Breast epithelium (tissue), 4 donors: Measurements from ENCODE around the gene HMGCL. TPM values are rescaled to one million over a fixed set of nuclear protein-coding genes. Genes with fewer than 3 reads are reported as not detected.
"Not testable (repeated sequence)": the region's sequence is repeated elsewhere in the genome, so short reads cannot be mapped to it uniquely, and the experiment has no call there.

Experiments used
- DNase-seq, 2 donors: peaks; one replicate each; pipeline ENCODE4 v3.0.0-alpha.2; 2019; ENCODE audit warnings: low spot score in 2 of 2
- H3K27ac ChIP-seq, 2 donors: fragments of 200-600 bp; sonication (generic) in 1 of 2; one replicate each; pipeline ENCODE4 v1.5.1; 2016 to 2019; ENCODE audit warnings: mild to moderate bottlenecking in 1 of 2
- H3K27me3 ChIP-seq, 2 donors: fragments of 200-600 bp; sonication (generic) in 1 of 2; one replicate each; pipeline versions ENCODE4 v1.5.1 to v1.6.0; 2017 to 2019; ENCODE audit warnings: control low read depth in 1 of 2, mild to moderate bottlenecking in 1 of 2
- H3K36me3 ChIP-seq: fragments of 200-600 bp; one replicate; pipeline ENCODE4 v1.5.1; 2019
- H3K4me1 ChIP-seq, 2 donors: fragments of 200-600 bp; sonication (generic); one replicate each; pipeline ENCODE4 v1.5.1; 2016 to 2019; ENCODE audit warnings: control low read depth in 1 of 2
- H3K4me3 ChIP-seq, 3 donors: fragments of 200-600 bp; sonication (generic); 1 replicate in 2 of 3; 2 replicates in 1 of 3; pipeline ENCODE4 v1.5.1; 2016 to 2019; ENCODE audit warnings: mild to moderate bottlenecking in 3 of 3, moderate library complexity in 2 of 3
- H3K9me3 ChIP-seq, 2 donors: fragments of 200-600 bp; sonication (generic) in 1 of 2; one replicate each; pipeline ENCODE4 v1.5.1; 2016 to 2019; ENCODE audit warnings: control low read depth in 1 of 2
- POLR2A ChIP-seq: fragments of 450-650 bp; IDR thresholded peaks from one replicate; pipeline ENCODE4 v1.6.1; 2016; ENCODE audit warnings: antibody characterized with exemption, mild to moderate bottlenecking, moderate library complexity
- POLR2AphosphoS5 ChIP-seq, 3 donors: sonication (generic); formaldehyde crosslinking; IDR thresholded peaks; one replicate each; pipeline ENCODE4 v1.6.1; 2017; ENCODE audit warnings: antibody characterized with exemption in 3 of 3
- intact Hi-C: fragments of 100-400 bp; cut with DNase I; formaldehyde crosslinking; loops from one replicate; pipeline ENCODE4 v1.15.1; 2023; ENCODE audit warnings: low total_unique reads
- total RNA-seq, 3 donors: library from RNA; depleted of rRNA; stranded (reverse); fragments of >200 nt; gene quantifications; one replicate each; pipeline ENCODE4 v1.1.0, GENCODE V29; 2016
- TF ChIP-seq, protein P1 (sequence below), 3 donors: fragments of 450-650 bp; IDR thresholded peaks; one replicate each; pipeline ENCODE4 v1.5.1; 2016 to 2017; ENCODE audit warnings: antibody characterized with exemption in 3 of 3, mild to moderate bottlenecking in 3 of 3, moderate library complexity in 3 of 3

HMGCL gene
- total RNA-seq, 3 donors from 2014 or later: 31.7 to 42.4 (median 39.0) TPM

DNA sequence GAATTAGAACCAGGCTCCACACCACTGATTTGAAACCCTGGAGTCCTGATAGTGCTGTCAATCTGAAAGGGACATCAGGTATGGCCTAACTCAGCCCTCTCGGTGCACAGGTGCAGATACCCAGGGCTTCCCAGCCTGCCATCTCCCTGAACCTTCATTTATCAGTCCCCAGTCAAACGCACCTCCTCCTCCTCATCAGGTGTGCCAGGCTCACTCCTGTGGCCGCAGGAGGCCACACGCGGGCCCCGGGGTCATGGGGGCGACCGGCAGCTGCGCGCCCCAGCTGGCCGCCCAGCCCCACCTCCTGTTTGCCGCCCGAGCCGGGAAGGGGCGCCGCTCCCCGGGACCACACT lies 42.3 kb upstream of the HMGCL start:
- Histone ChIP-seq H3K4me3 (peak overlapping the region; percentile 70 to 82 (median 79)), H3K9me3 (no peaks in the 10 kb centered on the region), H3K36me3 (no peaks in the 10 kb centered on the region), H3K4me1 (no peaks in the 10 kb centered on the region), H3K27ac (peak overlapping the region; percentile 62 to 65), H3K27me3 (no peaks in the 10 kb centered on the region)
- TF ChIP-seq POLR2AphosphoS5 (IDR thresholded peaks at IDR 0.05) (no peak), POLR2A (no peak)
- TF ChIP-seq, protein P1, sequence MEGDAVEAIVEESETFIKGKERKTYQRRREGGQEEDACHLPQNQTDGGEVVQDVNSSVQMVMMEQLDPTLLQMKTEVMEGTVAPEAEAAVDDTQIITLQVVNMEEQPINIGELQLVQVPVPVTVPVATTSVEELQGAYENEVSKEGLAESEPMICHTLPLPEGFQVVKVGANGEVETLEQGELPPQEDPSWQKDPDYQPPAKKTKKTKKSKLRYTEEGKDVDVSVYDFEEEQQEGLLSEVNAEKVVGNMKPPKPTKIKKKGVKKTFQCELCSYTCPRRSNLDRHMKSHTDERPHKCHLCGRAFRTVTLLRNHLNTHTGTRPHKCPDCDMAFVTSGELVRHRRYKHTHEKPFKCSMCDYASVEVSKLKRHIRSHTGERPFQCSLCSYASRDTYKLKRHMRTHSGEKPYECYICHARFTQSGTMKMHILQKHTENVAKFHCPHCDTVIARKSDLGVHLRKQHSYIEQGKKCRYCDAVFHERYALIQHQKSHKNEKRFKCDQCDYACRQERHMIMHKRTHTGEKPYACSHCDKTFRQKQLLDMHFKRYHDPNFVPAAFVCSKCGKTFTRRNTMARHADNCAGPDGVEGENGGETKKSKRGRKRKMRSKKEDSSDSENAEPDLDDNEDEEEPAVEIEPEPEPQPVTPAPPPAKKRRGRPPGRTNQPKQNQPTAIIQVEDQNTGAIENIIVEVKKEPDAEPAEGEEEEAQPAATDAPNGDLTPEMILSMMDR (IDR thresholded peaks at IDR 0.05): no peak
- intact Hi-C loops: no loop called here
- DNase-seq: no peak

DNA sequence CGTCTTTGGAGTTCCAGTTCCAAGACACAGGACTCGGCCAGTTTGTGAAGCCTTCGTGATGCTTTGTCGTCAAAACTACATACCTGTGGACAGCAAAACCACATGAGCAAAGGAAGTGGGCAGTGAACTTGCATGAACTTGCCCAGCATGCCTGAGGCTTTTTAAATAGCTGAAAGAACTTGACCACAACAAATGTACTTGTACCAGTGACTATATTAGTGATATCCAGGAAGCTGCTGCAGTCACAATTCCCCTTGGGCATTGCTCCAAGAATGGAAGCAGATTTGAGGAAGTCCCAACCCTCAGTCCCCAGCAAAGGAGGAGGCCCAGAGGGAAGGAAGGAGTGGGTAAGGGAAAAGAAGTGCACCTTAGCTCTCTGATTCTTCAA lies 40.3 kb upstream of the HMGCL start:
- Histone ChIP-seq H3K27me3 (no peaks in the 10 kb centered on the region), H3K9me3 (no peaks in the 10 kb centered on the region), H3K4me1 (no peaks in the 10 kb centered on the region), H3K27ac (peak overlapping the region; percentile 48 to 69), H3K4me3 (peak overlapping the region in 1 of 3 donors; percentile 7), H3K36me3 (no peaks in the 10 kb centered on the region)
- peak; percentile 54 to 90 for DNase-seq
- intact Hi-C loops: no loop called here
- TF ChIP-seq POLR2AphosphoS5 (IDR thresholded peaks at IDR 0.05) (peak in 1 of 3 donors; percentile 48), POLR2A (no peak)

DNA sequence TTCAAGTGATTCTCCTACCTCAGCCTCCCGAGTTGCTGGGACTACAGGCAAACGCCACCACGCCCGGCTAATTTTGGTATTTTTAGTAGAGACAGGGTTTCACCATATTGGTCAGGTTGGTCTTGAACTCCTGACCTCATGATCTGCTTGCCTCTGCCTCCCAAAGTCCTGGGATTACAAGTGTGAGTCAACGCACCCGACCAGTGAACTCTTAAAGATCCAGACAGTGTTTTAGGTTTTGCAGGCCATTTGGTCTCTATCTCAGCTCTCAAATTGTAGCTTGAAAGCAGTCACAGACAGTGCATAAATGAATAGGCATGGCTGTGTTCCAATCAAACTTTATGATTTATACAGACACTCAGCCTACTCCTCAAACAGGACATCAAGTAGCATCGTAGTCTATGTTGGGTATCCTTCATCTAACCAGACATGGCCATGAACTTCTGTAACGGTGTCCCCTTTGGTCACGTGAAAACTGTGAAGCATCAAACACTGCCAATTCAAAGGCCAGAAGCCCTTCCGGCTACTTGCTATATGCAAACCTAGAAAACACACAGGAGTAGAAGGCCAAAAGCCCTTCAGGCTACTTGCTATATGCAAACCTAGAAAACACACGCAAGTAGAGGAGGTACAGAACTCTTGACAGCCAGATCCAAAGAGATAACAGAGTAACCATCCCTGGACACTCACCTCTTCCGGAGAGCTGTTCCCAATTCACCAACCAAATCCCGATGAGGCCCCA lies 39.7 kb upstream of the HMGCL start:
- Histone ChIP-seq H3K27ac (peak overlapping the region; percentile 48 to 69), H3K27me3 (no peaks in the 10 kb centered on the region), H3K4me3 (no peak overlapping the region), H3K4me1 (no peaks in the 10 kb centered on the region), H3K9me3 (no peaks in the 10 kb centered on the region), H3K36me3 (no peaks in the 10 kb centered on the region)
- no peak for DNase-seq
- intact Hi-C loops: no loop called here
- no peak for TF ChIP-seq POLR2A
- TF ChIP-seq, protein P1 (IDR thresholded peaks at IDR 0.05): no peak
- TF ChIP-seq POLR2AphosphoS5 (IDR thresholded peaks at IDR 0.05): no peak

DNA sequence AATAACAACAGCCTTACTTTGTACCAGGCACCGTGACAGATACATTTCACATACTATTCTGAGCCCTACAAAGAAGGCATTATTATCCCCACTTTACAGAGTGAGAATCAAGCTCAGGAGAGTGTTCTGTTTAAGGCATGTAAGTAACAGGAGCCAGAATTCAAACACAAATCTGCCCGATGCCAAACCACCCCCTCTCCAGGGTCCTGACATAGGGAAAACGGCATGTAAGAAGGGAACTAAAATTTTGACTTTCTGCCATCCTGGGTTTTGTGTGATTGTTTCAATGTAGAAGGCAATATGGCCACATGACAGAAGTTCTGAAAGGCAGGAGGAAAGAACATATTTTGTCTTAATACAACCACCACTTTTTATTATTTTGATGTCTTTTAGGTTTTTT lies 37.4 kb upstream of the HMGCL start:
- DNase-seq: no peak
- H3K4me1 ChIP-seq: no peaks in the 10 kb centered on the region
- H3K9me3 ChIP-seq: no peaks in the 10 kb centered on the region
- H3K27me3 ChIP-seq: no peaks in the 10 kb centered on the region
- TF ChIP-seq POLR2AphosphoS5 (IDR thresholded peaks at IDR 0.05) (no peak), POLR2A (no peak)
- TF ChIP-seq, protein P1 (IDR thresholded peaks at IDR 0.05): no peak
- H3K36me3 ChIP-seq: no peaks in the 10 kb centered on the region
- intact Hi-C loops: no loop called here
- no peak overlapping the region for H3K4me3 ChIP-seq
- H3K27ac ChIP-seq: no peak overlapping the region

DNA sequence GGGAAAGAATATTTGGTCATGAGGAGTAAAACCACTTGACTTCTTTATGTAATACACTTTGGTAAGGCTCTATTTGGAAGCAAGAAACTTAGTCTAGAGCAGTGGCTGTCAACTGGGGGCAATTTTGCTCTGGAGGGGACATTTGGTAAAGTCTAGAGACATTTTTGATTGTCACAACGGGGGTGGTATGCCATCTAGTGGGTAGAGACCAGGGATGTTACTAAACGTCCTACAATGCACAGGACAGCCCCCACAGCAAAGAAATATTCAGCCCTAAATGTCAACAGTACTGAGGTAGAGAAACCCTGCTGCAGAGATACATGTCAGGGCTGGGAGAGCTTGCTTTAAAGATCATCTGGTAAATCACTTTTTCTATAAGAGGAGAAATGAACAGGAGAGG lies 29.3 kb upstream of the HMGCL start:
- no peaks in the 10 kb centered on the region for H3K36me3 ChIP-seq
- intact Hi-C loops: no loop called here
- H3K27me3 ChIP-seq: no peaks in the 10 kb centered on the region
- no peaks in the 10 kb centered on the region for H3K9me3 ChIP-seq
- TF ChIP-seq, protein P1 (IDR thresholded peaks at IDR 0.05): no peak
- TF ChIP-seq POLR2AphosphoS5 (IDR thresholded peaks at IDR 0.05) (no peak), POLR2A (no peak)
- H3K4me1 ChIP-seq: no peaks in the 10 kb centered on the region
- DNase-seq: no peak
- no peak overlapping the region for H3K27ac ChIP-seq
- H3K4me3 ChIP-seq: no peak overlapping the region

DNA sequence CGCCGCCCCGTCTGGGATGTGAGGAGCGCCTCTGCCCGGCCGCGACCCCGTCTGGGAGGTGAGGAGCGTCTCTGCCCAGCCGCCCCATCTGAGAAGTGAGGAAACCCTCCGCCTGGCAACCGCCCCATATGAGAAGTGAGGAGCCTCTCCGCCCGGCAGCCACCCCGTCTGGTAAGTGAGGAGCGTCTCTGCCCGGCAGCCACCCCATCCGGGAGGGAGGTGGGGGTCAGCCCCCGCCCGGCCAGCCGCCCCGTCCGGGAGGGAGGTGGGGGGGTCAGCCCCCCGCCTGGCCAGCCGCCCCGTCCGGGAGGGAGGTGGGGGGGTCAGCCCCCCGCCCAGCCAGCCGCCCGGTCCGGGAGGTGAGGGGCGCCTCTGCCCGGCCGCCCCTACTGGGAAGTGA lies 27.9 kb upstream of the HMGCL start:
- H3K4me3 ChIP-seq, DNase-seq, H3K36me3 ChIP-seq, H3K27me3 ChIP-seq, H3K9me3 ChIP-seq, H3K4me1 ChIP-seq, H3K27ac ChIP-seq, intact Hi-C loops: not testable (repeated sequence)

DNA sequence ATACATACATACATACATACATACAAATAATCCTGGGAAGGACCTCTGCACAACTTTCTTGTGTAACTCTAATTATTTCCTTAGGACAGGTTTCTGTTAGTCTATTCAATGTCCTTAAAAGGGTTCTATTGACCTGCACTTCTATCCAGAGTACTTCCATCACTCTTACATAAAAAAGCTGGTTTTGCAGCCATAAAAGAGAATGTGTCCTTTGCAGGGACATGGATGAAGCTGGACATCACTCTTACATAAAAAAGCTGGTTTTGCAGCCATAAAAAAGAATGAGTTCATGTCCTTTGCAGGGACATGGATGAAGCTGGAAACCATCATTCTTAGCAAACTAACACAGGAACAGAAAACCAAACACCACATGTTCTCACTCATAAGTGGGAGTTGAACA lies 26.2 kb upstream of the HMGCL start:
- H3K4me1 ChIP-seq, H3K36me3 ChIP-seq, DNase-seq, H3K27me3 ChIP-seq, H3K27ac ChIP-seq, H3K4me3 ChIP-seq, intact Hi-C loops, H3K9me3 ChIP-seq: not testable (repeated sequence)
